Adrenal gland (tissue), 12 donors: ENCODE results near the gene AP2A1. TPM values are rescaled to one million over a fixed set of nuclear protein-coding genes. Genes with fewer than 3 reads are reported as not detected.

ENCODE experiments used
- DNase-seq, 7 donors: peaks; one replicate each; pipeline ENCODE4 v3.0.0-alpha.2; 2019 to 2020
- H3K27ac ChIP-seq, 5 donors: fragments of 200-600 bp; sonication (generic) in 4 of 5; 1 replicate in 3 of 5; 2 replicates in 2 of 5; pipeline versions ENCODE4 v1.5.1 to v1.8.0; 2016 to 2020; ENCODE audit warnings: mild to moderate bottlenecking in 1 of 5
- H3K27me3 ChIP-seq: fragments of 200-600 bp; 2 replicates; pipeline ENCODE4 v1.8.0; 2021
- H3K36me3 ChIP-seq, 2 donors: fragments of 200-600 bp; replicated peaks in 1 of 2; 1 replicate in 1 of 2; 2 replicates in 1 of 2; pipeline versions ENCODE4 v1.5.1 to v1.8.0; 2018 to 2022
- H3K4me1 ChIP-seq, 2 donors: fragments of 200-600 bp; replicated peaks in 1 of 2; 1 replicate in 1 of 2; 2 replicates in 1 of 2; pipeline versions ENCODE4 v1.5.1 to v1.8.0; 2018 to 2021
- H3K4me3 ChIP-seq, 4 donors: fragments of 200-600 bp; sonication (generic) in 3 of 4; one replicate each; pipeline ENCODE4 v1.5.1; 2016 to 2018
- H3K9me3 ChIP-seq, 3 donors: fragments of 200-600 bp; sonication (generic) in 1 of 3; replicated peaks in 1 of 3; 1 replicate in 2 of 3; 2 replicates in 1 of 3; pipeline versions ENCODE4 v1.5.1 to v1.8.0; 2016 to 2021
- CTCF ChIP-seq, 6 experiments: fragments of 450-650 bp in 4 of 6; fragments of 200-600 bp in 2 of 6; sonication (generic) in 1 of 6; IDR thresholded peaks; 1 replicate in 5 of 6; 2 replicates in 1 of 6; pipeline versions ENCODE4 v1.5.1 to v1.8.0; 2016 to 2021; ENCODE audit warnings: antibody characterized with exemption in 6 of 6, mild to moderate bottlenecking in 2 of 6, moderate library complexity in 1 of 6
- POLR2A ChIP-seq, 2 donors: fragments of 450-650 bp; IDR thresholded peaks; one replicate each; pipeline ENCODE4 v1.6.1; 2017; ENCODE audit warnings: antibody characterized with exemption in 2 of 2, mild to moderate bottlenecking in 2 of 2, moderate library complexity in 1 of 2
- WGBS, 4 donors: extraction: QIAGEN DNeasy Blood & Tissue Kit in 2 of 4; methylation state at CpG; one replicate each; pipeline versions ENCODE4 v1.1.5 to v1.1.7; 2013 to 2017; 5-methylcytosine and 5-hydroxymethylcytosine counted together
- intact Hi-C, 2 donors: fragments of 100-400 bp; cut with DNase I; formaldehyde crosslinking; loops; one replicate each; pipeline versions ENCODE4 v1.14.1 to v1.15.0; 2022 to 2023
- polyA plus RNA-seq, 3 donors: library from polyadenylated mRNA; stranded (reverse); fragments of 200-250 nt in 2 of 3; fragments of 350-450 nt in 1 of 3; fragmentation: Illumina TruSeq in 1 of 3; extraction: RNeasy Lipid Tissue Mini Kit (QIAGEN cat#74804) in 1 of 3; gene quantifications; one replicate each; pipeline ENCODE4 v1.2.3, GENCODE V29; 2013 to 2014
- total RNA-seq, 9 donors: library from RNA; depleted of rRNA in 4 of 9; stranded (reverse); fragments of >200 nt in 4 of 9; fragments of 120-200 nt in 1 of 9; fragmentation: NEBNext Ultra II Directional in 1 of 9; extraction: Animal tissue kit (Norgen Biotek cat#: 25700) in 1 of 9; gene quantifications; one replicate each; pipeline versions ENCODE4 v1.1.0 to v1.2.4, GENCODE V29; 2013 to 2023
- donor health status: healthy with polysubstance abuse.
- donor health status: Bipolar disorder and iron deficiency.
- donor health status: DM: yes; HTN: yes; CAD: no.
- donor health status: DM: no; HTN: no; CAD: no.
- donor health status: DM: no; HTN: no; CAD: no.
- donor health status: DM: yes; HTN: yes; CAD: no.

The AP2A1 gene
- total and polyA plus RNA-seq, 12 donors, result 59.8 to 455 (median 239) TPM

GRCh38 chr19:49820125-49820524 lies 53.3 kb downstream of the AP2A1 start:
- H3K27ac ChIP-seq, result peak overlapping the region; percentile 56 to 100 (median 88)

GRCh38 chr19:49823472-49823871 lies 56.7 kb downstream of the AP2A1 start:
- Histone ChIP-seq H3K36me3 (peaks cover 0 to 22% of the 10 kb centered on the region in 2 donors), H3K9me3 (no peaks in the 10 kb centered on the region), H3K4me1 (peaks cover 30 to 37% of the 10 kb centered on the region in 2 donors), H3K27ac (no peak overlapping the region), H3K4me3 (no peak overlapping the region), H3K27me3 (no peaks in the 10 kb centered on the region)
- no peak for DNase-seq
- intact Hi-C loops, result no loop called here
- 86 to 92% (median 86%) methylated on average over 11 to 12 of the region's 12 CpGs for WGBS, 4 donors
- no peak for TF ChIP-seq CTCF (IDR thresholded peaks at IDR 0.05)
- no peak for TF ChIP-seq POLR2A (IDR thresholded peaks at IDR 0.05)

More at GRCh38 chr19:49820125-49820524, 53.3 kb downstream of the AP2A1 start:
- peak in 1 of 2 donors; percentile 59 for TF ChIP-seq POLR2A (IDR thresholded peaks at IDR 0.05)
- no peak for TF ChIP-seq CTCF (IDR thresholded peaks at IDR 0.05)
- WGBS, 4 donors, result 35 to 53% (median 40%) methylated on average over 10 of the region's 10 CpGs
- peak overlapping the region in 1 of 4 donors; percentile 77 for H3K4me3 ChIP-seq
- no peaks in the 10 kb centered on the region for H3K9me3 ChIP-seq
- peaks cover 0 to 18% of the 10 kb centered on the region in 2 donors for H3K36me3 ChIP-seq
- intact Hi-C loops, result no loop called here
- H3K27me3 ChIP-seq, result no peaks in the 10 kb centered on the region
- peaks cover 28 to 29% of the 10 kb centered on the region in 2 donors for H3K4me1 ChIP-seq
- peak; percentile 67 to 90 (median 88) for DNase-seq

GRCh38 chr19:49824662-49825061 lies 57.9 kb downstream of the AP2A1 start:
- H3K9me3 ChIP-seq, result no peaks in the 10 kb centered on the region
- H3K27ac ChIP-seq, result no peak overlapping the region
- TF ChIP-seq CTCF (IDR thresholded peaks at IDR 0.05) (no peak), POLR2A (IDR thresholded peaks at IDR 0.05) (no peak)
- H3K4me3 ChIP-seq, result no peak overlapping the region
- H3K36me3 ChIP-seq, result peaks cover 0 to 34% of the 10 kb centered on the region in 2 donors
- intact Hi-C loops, result no loop called here
- DNase-seq, result no peak
- no peaks in the 10 kb centered on the region for H3K27me3 ChIP-seq
- peaks cover 21 to 28% of the 10 kb centered on the region in 2 donors for H3K4me1 ChIP-seq
- 75 to 85% (median 83%) methylated on average over 5 to 6 of the region's 6 CpGs for WGBS, 4 donors

- intact Hi-C loops, result no loop called here
- TF ChIP-seq CTCF (IDR thresholded peaks at IDR 0.05) (no peak), POLR2A (IDR thresholded peaks at IDR 0.05) (no peak)
- H3K27ac ChIP-seq, result peak overlapping the region in 2 of 5 donors; percentile 13 to 37
- peaks cover 0 to 58% of the 10 kb centered on the region in 2 donors for H3K36me3 ChIP-seq
- no peaks in the 10 kb centered on the region for H3K27me3 ChIP-seq
- H3K4me3 ChIP-seq, result no peak overlapping the region
- H3K4me1 ChIP-seq, result peaks cover 4 to 9% of the 10 kb centered on the region in 2 donors
- 44 to 86% (median 55%) methylated on average over 13 to 14 of the region's 14 CpGs for WGBS, 4 donors
- no peaks in the 10 kb centered on the region for H3K9me3 ChIP-seq
- peak in 2 of 7 donors; percentile 51 to 55 for DNase-seq
Observed at GRCh38 chr19:49827034-49827433, 60.2 kb downstream of the AP2A1 start.
